GM23338 (cell line): ENCODE results near the gene NHEJ1. TPM values are rescaled to one million over a fixed set of nuclear protein-coding genes. Genes with fewer than 3 reads are reported as not detected.

Source experiments
- ATAC-seq: fragments of 200-7000 bp; cut with Tn5 transposase; 3 replicates; pipeline ENCODE4 v1.9.1; 2020
- DNase-seq: peaks from one replicate; pipeline ENCODE4 v3.0.0-alpha.2; 2015; ENCODE audit warnings: low spot score
- H2AFZ ChIP-seq: fragments of 200-600 bp; sonication (generic); 2 replicates; pipeline ENCODE4 v1.8.0; 2016; ENCODE audit warnings: antibody characterized with exemption, mild to moderate bottlenecking, moderate library complexity
- H3F3A ChIP-seq: fragments of 200-600 bp; sonication (generic); replicated peaks from 2 replicates; pipeline ENCODE4 v1.8.0; 2017; ENCODE audit warnings: antibody characterized with exemption, mixed run types, low read depth
- H3K27ac ChIP-seq: fragments of 200-600 bp; sonication (generic); 2 replicates; pipeline ENCODE4 v1.6.1; 2016; ENCODE audit warnings: low read depth
- H3K27me3 ChIP-seq: fragments of 200-600 bp; sonication (generic); 2 replicates; pipeline ENCODE4 v1.8.0; 2016; ENCODE audit warnings: mild to moderate bottlenecking, mixed run types, moderate library complexity; ENCODE audit not compliant: insufficient read depth
- H3K36me3 ChIP-seq: fragments of 200-600 bp; sonication (generic); 2 replicates; pipeline ENCODE4 v1.8.0; 2016; ENCODE audit warnings: mild to moderate bottlenecking; ENCODE audit not compliant: insufficient read depth
- H3K4me1 ChIP-seq: fragments of 200-600 bp; sonication (generic); 2 replicates; pipeline ENCODE4 v1.8.0; 2016; ENCODE audit warnings: mild to moderate bottlenecking, moderate library complexity; ENCODE audit not compliant: insufficient read depth
- H3K4me2 ChIP-seq: fragments of 200-600 bp; sonication (generic); 2 replicates; pipeline ENCODE4 v1.7.1; 2017; ENCODE audit warnings: mixed run types
- H3K4me3 ChIP-seq: fragments of 200-600 bp; sonication (generic); 2 replicates; pipeline ENCODE4 v1.6.1; 2016; ENCODE audit warnings: mixed run types
- H3K79me2 ChIP-seq: fragments of 200-600 bp; sonication (generic); replicated peaks from 2 replicates; pipeline ENCODE4 v1.8.0; 2017; ENCODE audit warnings: mild to moderate bottlenecking; ENCODE audit not compliant: insufficient read depth
- H3K9me2 ChIP-seq: fragments of 200-600 bp; sonication (generic); 2 replicates; pipeline ENCODE4 v1.8.0; 2017; ENCODE audit not compliant: insufficient read depth
- H4K20me1 ChIP-seq: fragments of 200-600 bp; sonication (generic); replicated peaks from 2 replicates; pipeline ENCODE4 v1.8.0; 2017; ENCODE audit warnings: mild to moderate bottlenecking; ENCODE audit not compliant: insufficient read depth
- H3K27ac Mint-ChIP-seq: 2 replicates; pipeline ENCODE4 v1.8.0; 2020; ENCODE audit warnings: inconsistent platforms, mild to moderate bottlenecking, moderate library complexity, mixed read lengths
- H3K27me3 Mint-ChIP-seq: 3 replicates; pipeline ENCODE4 v1.8.0; 2022; ENCODE audit warnings: low read depth, mild to moderate bottlenecking, moderate library complexity, mixed read lengths, inconsistent platforms; ENCODE audit not compliant: insufficient read depth, poor library complexity
- H3K36me3 Mint-ChIP-seq: 3 replicates; pipeline ENCODE4 v1.8.0; 2021; ENCODE audit warnings: low read depth, mild to moderate bottlenecking, inconsistent platforms, moderate library complexity, mixed read lengths
- H3K4me1 Mint-ChIP-seq: 3 replicates; pipeline ENCODE4 v1.8.0; 2020; ENCODE audit warnings: mild to moderate bottlenecking, inconsistent platforms, mixed read lengths
- H3K4me3 Mint-ChIP-seq: 3 replicates; pipeline ENCODE4 v1.8.0; 2021; ENCODE audit warnings: moderate library complexity, mild to moderate bottlenecking, inconsistent platforms, mixed read lengths
- H3K9me3 Mint-ChIP-seq: 3 replicates; pipeline ENCODE4 v1.8.0; 2020; ENCODE audit warnings: moderate library complexity, mild to moderate bottlenecking, inconsistent platforms, mixed read lengths
- CREB1 ChIP-seq: fragments of 250-450 bp; sonication (Bioruptor Pico); IDR thresholded peaks from 2 replicates; pipeline ENCODE4 v1.5.0; 2020; ENCODE audit warnings: low read depth, mild to moderate bottlenecking, moderate library complexity
- CTCF ChIP-seq, 2 experiments: fragments of 200-600 bp in 1 of 2; sonication (generic) in 1 of 2; conservative IDR thresholded peaks; 2 replicates each; pipeline versions ENCODE4 v1.5.1 to v1.6.1; 2016 to 2017; ENCODE audit warnings: antibody characterized with exemption in 2 of 2, low read depth in 2 of 2, mild to moderate bottlenecking in 2 of 2, moderate library complexity in 1 of 2
- ETS1 ChIP-seq: IDR thresholded peaks from 2 replicates; pipeline ENCODE4 v1.6.1; 2016; ENCODE audit warnings: antibody characterized with exemption
- EZH2 ChIP-seq: fragments of 200-600 bp; sonication (generic); IDR thresholded peaks from one replicate; pipeline ENCODE4 v1.8.0; 2017; ENCODE audit warnings: antibody characterized with exemption, mild to moderate bottlenecking, low read depth; ENCODE audit not compliant: unreplicated experiment
- EZH2phosphoT487 ChIP-seq: fragments of 200-600 bp; sonication (generic); IDR thresholded peaks from one replicate; pipeline ENCODE4 v1.8.1; 2018; ENCODE audit warnings: antibody characterized with exemption; ENCODE audit not compliant: unreplicated experiment
- JUNB ChIP-seq: IDR thresholded peaks from one replicate; pipeline ENCODE4 v1.6.1; 2016; ENCODE audit warnings: antibody characterized with exemption; ENCODE audit not compliant: unreplicated experiment
- NANOG ChIP-seq: IDR thresholded peaks from 2 replicates; pipeline ENCODE4 v1.6.1; 2016; ENCODE audit warnings: antibody characterized with exemption, borderline replicate concordance
- POLR2AphosphoS5 ChIP-seq: IDR thresholded peaks from 2 replicates; pipeline ENCODE4 v1.6.1; 2016; ENCODE audit warnings: antibody characterized with exemption, low read depth
- REST ChIP-seq: IDR thresholded peaks from one replicate; pipeline ENCODE4 v1.6.1; 2018; ENCODE audit warnings: antibody characterized with exemption; ENCODE audit not compliant: unreplicated experiment
- ZNF114 ChIP-seq: fragments of 250-450 bp; sonication (Bioruptor Pico); IDR thresholded peaks from 2 replicates; pipeline ENCODE4 v1.5.0; 2020; ENCODE audit warnings: mild to moderate bottlenecking, moderate library complexity
- ZNF331 ChIP-seq: fragments of 250-450 bp; sonication (Bioruptor Pico); IDR thresholded peaks from 2 replicates; pipeline ENCODE4 v1.5.0; 2020; ENCODE audit warnings: low read depth, mild to moderate bottlenecking, moderate library complexity
- ZNF462 ChIP-seq: fragments of 250-450 bp; sonication (Bioruptor Pico); IDR thresholded peaks from 2 replicates; pipeline ENCODE4 v1.5.0; 2020; ENCODE audit warnings: mild to moderate bottlenecking, moderate library complexity
- polyA plus RNA-seq: library from polyadenylated mRNA; unstranded; fragments of >200 nt; fragmentation: Nextera tagmentation; extraction: Ambion mirVana; gene quantifications from 2 replicates; pipeline ENCODE4 v1.2.1, GENCODE V29; 2016
- total RNA-seq: library from RNA; depleted of rRNA; stranded (reverse); fragments of >200 nt; shearing (Covaris generic); gene quantifications from 2 replicates; pipeline ENCODE4 v1.2.3, GENCODE V29; 2014

NHEJ1 gene
- total and polyA plus RNA-seq, 2 experiments from 2014 or later = 19.6 to 30.6 TPM

- TF ChIP-seq ETS1 = no peak
These were observed 117.9 kb downstream of the NHEJ1 start (continued) for GRCh38 chr2:219042750-219043149.

- DNase-seq (no peak), ATAC-seq (no peak)
- Histone ChIP-seq H3K9me2 (no peaks in the 10 kb centered on the region), H3K4me2 (peak overlapping the region; percentile 75), H4K20me1 (no peaks in the 10 kb centered on the region), H3K79me2 (no peaks in the 10 kb centered on the region), H2AFZ (no peak overlapping the region), H3F3A (no peaks in the 10 kb centered on the region), H3K36me3 (no peaks in the 10 kb centered on the region), H3K27ac (no peak overlapping the region), H3K27me3 (no peaks in the 10 kb centered on the region), H3K4me3 (no peak overlapping the region), H3K4me1 (no peaks in the 10 kb centered on the region; the same call in 1 of the 2 replicates)
- Mint-ChIP-seq H3K9me3 (no peaks in the 10 kb centered on the region; the same call in 2 of the 3 replicates), H3K27me3 (peaks cover 12% of the 10 kb centered on the region), H3K27ac (no peak overlapping the region), H3K4me3 (peak overlapping the region; percentile 85; the same call in 1 of the 3 replicates), H3K4me1 (peaks cover 6% of the 10 kb centered on the region; the same call in 1 of the 3 replicates), H3K36me3 (no peaks in the 10 kb centered on the region)
- no peak for TF ChIP-seq ETS1
- TF ChIP-seq JUNB = no peak
- no peak for TF ChIP-seq EZH2
- TF ChIP-seq EZH2phosphoT487 = no peak
- TF ChIP-seq CTCF (conservative IDR thresholded peaks at IDR 0.05; ENCODE audit: low read depth in 2 of 2) = no peak
- TF ChIP-seq NANOG = no peak
- TF ChIP-seq ZNF114 = no peak
- no peak for TF ChIP-seq POLR2AphosphoS5
- no peak for TF ChIP-seq REST
- no peak for TF ChIP-seq ZNF462 (CRISPR knock-in tag)
- no peak for TF ChIP-seq ZNF331 (CRISPR knock-in tag)
- TF ChIP-seq CREB1 = no peak
These were observed 118.5 kb downstream of the NHEJ1 start for GRCh38 chr2:219042157-219042556.
